Fibroblast of skin of scalp (primary cell): ENCODE measurements around the gene CSNK1A1.
"Not testable (repeated sequence)": the region's sequence is repeated elsewhere in the genome, so short reads cannot be mapped to it uniquely, and the experiment has no call there.

Experiments used
- DNase-seq: peaks from one replicate; pipeline ENCODE4 v3.0.0-alpha.2; 2013

Gene CSNK1A1

DNA sequence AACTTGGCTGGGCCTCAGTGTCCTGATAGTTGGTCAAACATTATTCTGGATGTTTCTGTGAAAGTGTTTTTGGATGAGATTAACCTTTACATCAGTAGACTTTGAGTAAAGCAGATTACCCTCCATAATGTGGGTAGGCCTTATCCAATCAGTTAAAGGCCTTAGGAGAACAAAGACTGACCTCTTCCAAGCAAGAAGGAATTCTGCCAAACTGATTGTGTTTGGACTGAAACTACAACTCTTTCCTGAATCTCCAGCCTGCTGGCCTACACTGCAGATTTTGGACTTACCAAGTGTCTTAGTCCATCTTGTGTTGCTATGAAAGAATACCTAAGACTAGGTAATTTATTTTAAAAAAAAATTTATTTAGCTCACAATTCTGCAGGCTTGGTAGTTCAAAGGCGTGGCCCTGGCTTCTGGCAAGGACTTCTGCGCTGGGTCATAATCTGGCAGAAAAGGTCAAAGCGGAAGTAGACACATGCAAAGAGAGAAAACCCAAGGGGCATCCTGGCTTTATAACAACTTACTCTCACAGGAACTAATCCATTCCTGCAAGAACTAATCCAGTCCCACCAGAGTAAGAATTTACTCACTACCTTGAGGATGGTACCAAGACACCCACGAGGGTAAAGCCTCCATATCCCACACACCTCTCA is 21.5 kb upstream of the CSNK1A1 start:
- no peak for DNase-seq

DNA sequence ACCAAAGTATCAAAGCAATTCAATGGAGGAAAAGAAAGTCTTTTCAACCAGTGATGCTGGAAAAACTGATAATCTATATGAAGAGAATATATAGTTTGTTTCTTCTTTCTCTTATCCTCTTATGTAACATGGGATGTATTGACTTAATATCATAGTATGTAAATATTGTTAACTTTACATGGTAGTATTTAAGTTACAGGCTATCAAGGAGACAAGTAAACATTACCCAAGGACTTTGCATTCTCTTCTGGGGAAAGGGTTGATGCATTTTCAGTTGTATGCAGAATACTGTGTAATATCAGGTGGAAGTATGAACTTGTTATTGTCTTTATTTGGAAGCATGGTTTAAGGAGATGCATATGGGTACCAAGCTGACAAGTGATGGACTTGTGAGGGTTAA is 20.9 kb upstream of the CSNK1A1 start:
- no peak for DNase-seq

DNA sequence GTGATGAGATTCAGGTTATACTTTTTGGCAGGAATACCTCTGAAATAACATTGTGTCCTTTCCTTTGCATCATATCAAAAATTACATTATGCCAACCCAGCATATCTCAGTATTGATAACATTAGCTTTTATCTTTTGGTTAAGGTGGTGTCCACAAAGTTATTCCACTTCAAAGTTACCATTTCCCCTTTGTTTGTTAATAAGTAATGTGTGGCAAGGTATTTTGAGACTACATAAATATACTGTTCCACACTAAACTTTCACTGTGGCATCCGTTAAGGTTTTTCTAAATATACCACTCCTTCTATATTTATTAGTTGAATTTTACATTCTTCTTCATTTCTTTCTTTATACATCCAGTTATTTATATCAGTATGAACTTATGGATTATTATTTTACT is 16.0 kb upstream of the CSNK1A1 start:
- DNase-seq: no peak

DNA sequence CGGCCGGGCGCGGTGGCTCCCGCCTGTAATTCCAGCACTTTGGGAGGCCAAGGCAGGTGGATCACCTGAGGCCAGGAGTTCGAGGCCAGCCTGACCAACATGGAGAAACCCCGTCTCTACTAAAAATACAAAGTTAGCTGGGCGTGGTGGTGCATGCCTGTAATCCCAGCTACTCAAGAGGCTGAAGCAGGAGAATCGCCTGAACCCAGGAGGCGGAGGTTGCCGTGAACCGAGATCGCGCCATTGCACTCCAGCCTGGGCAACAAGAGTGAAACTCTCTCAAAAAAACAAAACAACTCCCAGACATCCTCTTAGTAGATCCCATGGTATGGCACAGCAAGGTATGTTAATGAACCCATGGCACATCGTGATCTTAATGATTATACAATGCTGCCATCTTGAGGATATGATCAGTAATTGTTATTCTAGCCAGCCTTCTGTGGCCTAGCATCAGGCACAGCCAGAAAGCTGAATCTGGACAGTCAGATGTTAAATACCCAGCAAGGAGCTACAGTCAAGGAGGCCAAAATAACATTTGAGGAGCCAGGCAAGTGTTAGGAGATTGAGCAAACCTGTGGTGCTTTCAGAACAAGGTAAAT is 13.4 kb upstream of the CSNK1A1 start:
- DNase-seq: peak; percentile 87

DNA sequence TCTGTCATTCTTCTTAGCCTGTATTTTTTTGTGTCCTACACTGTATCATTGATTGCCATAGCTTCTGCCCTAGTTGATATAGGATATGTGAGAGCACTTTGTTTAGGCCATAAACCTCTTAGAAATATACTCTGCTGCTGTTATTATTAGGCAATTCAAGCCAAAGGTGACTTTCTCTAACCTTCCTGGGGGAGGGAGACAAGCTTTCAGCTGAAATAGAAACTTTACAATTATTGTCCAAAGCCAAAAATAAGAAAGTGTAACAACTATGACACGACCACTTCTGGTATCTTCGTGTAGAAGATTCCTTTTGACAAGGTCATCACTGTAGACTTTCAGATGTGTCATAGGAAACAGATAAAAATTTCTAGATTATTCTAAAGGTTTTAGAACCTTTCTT is 12.2 kb upstream of the CSNK1A1 start:
- DNase-seq: peak; percentile 63

DNA sequence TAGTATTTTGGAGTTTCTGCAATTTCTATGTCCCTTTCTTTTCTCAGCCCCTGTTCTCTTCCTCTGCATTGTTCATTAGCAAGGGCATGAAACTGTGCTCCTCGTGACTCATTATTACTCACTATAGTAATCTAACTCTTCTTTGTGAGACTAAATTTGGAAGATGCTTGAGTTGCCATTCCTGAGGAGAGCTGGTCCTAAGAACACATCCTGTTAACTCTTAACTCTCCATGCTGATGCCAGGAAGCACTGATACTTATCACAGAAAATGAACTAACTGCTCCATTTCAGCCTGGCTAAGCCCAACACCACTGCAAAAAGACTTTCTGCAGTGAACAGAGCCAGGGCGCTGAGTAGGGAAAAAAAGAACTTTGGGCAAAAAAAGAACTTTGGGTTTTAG is 10.6 kb upstream of the CSNK1A1 start:
- DNase-seq: peak; percentile 96

DNA sequence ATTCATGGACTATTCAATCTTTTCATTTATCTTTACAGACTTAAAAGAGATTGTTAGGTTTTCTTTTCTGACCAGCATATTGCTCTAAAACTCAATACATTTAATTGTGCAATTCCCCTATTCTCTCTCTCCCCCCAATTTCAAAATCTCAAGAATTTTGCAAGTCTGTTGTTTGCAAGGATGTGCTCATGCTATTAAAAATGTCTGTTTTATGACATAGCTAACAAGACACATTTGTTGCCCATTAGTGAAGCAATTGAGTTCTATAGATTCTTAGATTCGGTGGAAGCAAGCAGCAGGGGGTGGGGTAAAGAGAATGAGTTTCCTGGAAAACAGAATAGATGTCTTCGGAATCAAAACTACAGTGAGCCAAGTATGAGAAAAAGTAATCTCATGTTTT is 8.5 kb upstream of the CSNK1A1 start:
- DNase-seq: peak; percentile 70

DNA sequence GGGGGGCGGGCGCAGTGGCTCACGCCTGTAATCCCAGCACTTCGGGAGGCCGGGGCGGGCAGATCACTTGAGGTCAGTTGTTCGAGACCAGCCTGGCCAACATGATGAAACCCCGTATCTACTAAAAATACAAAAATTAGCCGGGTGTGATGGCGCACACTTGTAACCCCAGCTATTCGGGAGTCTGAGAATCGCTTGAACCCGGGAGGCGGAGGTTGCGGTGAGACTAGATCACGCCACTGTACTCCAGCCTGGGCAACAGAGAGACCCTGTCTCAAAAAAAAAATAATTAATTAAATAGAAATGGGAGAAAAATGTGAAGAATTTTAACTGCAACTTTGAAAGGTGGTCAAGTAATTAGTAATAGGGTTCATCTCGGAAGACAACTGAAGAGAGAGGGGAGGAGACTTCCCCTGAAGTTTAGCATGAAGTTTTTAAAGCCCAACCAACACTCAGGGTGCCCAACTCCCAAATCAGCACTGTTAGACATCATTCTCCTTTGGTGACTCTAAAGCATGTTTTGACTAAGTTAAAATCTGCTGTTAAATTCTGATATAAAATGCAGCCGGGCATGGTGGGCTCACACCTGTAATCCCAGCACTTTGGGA is 1.4 kb upstream of the CSNK1A1 start:
- DNase-seq: peak; percentile 48

DNA sequence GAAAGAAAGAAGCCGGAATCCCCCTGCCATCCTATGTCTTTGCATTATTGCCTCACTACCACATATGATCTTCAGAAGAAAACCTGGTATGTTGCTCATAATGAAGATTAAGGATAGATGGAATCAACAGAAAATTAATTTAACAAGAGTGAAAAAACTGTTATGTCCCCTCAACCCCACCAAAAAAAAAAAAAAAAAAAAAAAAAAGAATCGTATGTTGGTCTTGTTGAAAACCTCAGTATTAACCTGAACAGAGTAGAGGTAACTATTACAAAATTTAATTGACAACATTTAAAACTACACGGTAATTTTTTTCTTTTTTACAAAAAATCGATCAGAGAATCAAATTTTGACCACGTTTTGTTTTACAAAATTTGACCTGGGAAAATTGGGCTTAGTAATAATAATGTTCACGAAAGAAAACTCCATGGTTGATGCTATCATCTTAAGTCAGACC is 827 bp upstream of the CSNK1A1 start:
- DNase-seq: no peak

DNA sequence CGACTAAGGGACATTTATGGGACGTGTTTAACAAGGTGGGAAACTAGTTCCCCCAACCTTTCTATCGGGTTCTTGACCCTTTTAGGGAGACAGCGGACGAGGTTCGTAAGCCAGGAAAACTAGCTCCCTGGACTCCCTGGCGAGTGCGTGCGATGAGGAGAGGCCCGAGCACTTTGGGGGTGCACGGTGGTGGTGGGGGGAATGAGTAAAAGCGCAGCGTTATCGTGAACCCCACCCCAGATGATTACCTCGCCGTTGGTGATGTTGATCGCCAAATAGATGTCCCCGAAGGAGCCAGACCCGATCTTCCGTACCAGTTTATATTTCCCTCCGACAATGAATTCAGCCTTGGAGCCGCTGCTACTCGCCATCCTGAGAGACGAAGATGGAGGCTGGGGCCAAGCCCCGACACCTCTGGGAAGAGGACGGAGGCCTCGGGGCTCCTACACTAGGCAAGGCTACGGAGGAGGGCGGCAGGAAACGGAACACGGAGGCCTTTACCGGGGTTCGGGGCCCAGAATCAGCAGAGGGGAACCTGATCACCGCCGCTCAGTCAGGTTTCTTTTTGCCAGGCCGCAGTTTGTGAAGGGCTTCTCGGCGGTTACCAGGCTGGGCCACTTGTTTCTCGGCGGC is 529 bp downstream of the CSNK1A1 start:
- DNase-seq: no peak

DNA sequence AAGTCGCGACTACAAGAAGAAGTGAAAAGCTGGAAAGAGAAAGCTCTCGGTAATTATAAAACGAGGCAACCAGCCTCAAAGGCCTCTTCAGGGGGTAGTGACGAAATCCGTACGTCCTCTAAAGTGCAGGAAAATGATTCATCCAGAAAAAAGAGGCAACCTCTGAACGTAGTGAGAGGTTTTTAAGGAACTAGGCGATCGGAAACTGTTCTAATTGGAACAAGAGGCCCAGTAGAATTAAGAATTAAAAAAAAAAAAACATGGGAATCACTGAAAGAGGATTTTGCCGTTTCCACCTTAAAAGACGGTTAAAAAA is 1.0 kb downstream of the CSNK1A1 start:
- peak; percentile 53 for DNase-seq

DNA sequence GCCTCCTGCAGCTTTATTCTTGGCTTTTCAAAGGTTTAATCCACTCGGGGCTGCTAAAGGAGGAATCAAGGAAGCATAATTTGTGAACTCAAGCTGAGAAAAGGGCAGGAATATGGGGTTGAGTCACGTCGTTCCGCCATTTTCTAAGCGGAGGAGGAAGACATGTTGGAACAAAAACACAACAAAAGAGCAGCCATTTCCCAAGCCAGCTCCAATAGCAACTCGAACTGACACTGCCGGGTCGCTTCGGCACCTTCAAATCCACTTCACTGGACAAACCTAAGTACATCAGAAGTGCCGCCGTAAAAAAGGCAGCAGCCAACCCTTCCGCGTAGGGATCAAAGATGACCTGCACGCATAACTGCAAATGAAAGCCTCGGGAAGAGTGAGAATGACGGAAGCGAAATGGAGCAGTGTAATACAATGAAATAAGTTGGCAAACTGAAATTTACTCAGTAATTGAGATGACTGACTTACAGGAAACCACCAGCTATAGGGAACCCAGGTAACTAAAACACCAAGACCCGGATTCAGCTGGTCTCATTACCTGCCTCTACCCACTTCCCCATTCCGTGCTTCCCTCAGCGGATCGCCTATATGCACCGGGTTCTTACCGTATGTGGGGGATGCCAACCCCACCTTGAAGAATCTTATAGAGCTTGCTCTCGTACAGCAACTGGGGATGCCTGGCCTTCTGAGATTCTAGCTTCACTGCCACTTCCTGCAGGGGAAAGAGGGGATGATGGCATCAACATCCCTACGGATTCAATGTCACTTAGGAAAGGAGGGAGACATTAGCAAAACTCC is 1.6 kb downstream of the CSNK1A1 start:
- peak; percentile 49 for DNase-seq

DNA sequence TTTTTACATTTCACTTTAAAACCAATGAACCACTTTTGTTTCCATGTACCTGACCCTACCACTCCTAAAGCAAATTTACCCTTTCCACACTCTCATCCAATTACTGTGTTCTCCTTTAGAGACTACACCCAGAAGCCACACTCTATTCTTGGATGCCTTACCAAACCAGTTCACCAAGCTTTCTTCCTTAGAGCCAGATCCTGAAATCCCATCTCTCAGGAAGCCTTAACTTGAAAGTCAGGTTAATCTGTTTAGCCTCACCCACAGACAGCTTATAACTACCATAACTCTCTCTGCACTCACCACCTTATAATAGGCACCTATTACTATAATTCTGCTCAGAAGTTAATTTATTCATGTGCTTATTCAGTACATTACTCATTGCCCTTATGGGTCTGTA is 4.3 kb downstream of the CSNK1A1 start:
- no peak for DNase-seq

DNA sequence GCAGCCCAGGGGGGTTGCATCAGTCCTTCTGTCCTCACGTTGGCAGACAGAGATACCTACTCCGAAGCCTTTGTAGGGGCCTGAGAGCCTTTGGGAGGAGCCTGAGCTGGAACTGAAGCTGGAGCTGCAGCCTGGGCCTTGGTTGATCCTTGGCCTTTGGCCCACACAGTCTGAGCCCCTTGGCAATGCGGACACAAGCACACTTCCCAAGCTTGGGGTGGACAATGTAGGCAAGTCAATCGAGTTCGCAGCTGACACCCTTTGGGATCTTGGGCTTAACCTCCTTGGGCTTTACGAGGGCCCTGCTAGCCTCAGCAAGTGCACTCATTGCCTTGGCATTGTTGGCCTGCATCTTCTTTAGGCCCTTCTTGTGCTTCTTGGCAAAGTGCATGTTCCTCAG is 5.9 kb downstream of the CSNK1A1 start:
- DNase-seq: no peak

DNA sequence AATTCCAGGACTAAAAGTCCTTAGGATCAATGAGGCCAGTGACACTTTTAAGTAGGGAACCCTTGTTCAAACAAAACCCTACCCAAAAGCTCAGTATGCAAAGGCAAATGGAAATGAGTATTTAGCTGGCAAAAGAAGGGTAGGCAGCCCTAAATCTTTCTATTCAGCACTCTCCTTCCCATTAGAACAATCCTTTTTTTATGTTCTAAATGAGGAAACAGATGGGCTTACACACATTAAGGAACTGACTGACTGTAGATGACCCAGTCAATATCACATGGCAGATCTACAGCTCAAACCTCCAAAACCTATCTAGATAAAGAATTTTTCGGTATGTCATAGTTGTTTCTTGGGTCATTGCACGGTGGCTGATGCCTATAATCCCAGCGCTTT is 7.2 kb downstream of the CSNK1A1 start:
- no peak for DNase-seq

DNA sequence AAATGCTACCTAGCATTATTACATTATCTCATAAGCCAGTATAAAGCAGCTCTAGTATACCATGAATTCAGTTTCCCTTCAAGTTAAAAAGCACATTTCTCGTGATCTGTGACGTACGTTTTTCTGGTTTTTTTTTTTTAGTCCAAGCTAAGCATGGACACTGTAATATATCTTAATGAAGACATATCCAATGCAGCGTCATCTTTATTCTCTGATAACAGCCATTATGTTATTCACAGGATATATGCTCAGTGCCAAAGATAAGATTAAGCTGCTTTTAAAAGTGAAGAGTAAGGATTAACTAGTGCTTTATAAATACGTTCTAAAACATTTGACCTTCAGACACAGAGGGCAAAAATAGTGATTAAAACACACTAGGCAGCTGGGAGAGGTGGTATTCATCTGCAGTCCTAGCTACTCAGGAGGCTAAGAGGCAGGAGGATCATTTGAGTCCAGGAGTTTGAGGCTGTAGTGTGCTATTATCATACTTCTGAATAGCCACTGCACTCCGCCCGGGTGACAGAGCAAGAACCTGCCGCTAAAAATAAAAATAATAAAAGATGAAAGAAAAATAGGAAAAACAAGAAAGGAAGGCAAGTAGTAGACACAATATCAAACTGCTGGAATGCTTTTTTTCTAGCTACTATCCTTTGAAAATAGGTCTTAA is 7.7 kb downstream of the CSNK1A1 start:
- no peak for DNase-seq

DNA sequence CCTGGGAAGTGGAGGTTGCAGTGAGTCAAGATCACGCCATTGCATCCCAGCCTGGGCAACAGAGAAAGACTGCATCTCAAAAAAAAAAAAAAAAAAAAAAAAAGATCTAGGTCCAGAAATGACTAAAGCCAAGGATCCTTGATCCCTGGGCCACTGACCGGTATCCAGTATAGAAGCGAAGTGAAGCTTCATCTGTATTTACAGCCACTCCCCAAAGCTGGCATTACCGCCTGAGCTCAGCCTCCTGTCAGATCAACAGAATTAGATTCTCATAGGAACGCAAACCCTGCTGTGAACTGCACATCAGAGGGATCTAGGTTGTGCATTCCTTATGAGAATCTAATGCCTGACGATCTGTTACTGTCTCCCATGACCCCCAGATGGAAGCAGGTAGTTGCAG is 9.3 kb downstream of the CSNK1A1 start:
- DNase-seq: no peak

DNA sequence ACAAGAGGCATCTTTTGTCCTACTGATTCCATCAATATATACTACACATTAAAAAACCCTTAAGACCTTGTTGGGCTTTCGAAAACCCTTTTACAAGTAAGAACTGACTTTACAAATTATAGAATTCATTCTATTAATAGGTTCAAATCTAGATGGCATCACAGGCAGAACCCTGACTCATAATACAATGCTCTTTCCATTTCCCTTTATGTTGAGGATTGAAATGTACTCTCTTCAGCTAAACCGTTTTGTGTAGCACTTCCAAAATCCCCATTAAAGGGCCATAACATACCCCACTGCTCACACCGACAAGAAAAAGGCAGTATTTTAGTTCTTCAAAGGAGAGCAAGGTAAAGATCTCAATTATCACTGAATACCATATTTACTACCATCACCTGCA is 11.2 kb downstream of the CSNK1A1 start:
- DNase-seq: no peak

DNA sequence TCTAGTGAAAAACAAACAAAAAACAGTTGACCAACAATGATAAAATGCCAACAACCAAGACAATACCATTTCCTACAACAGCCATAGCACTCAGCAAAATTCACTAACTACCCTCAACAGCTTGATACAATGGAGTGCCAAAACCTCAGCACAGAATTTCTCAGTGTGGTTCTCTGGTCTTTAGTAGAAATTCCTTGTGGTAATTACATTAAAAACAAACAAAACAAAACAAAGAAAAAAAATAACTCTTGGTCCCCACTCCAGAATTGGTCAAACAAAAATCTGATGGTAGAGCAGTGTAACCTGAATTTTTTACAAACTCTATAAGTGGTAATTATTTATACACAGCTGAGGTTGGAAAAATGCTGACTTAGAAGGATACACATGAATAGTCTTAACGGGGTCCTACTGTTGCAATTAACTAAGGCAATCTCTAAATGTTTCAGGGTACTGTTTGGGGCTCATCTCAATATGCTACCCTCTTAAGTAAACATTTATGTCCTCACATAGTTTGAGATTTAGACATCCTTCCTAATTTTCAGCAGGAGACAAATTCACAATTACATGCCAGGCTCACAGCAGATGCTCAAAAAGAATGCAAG is 13.8 kb downstream of the CSNK1A1 start:
- no peak for DNase-seq

DNA sequence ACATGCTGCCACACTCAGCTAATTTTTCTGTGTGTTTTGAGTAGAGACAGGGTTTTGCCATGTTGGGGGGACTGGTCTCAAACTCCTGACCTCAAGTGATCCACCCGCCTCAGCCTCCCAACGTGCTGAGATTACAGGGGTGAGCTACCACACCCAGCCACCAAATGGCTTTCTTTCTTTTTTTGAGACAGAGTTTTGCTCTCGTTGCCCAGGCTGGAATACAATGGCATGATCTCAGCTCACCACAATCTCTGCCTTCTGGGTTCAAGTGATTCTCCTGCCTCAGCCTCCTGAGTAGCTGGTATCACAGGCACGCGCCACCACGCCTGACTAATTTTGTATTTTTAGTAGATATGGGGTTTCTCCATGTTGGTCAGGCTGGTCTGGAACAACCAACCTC is 15.5 kb downstream of the CSNK1A1 start:
- DNase-seq: not testable (repeated sequence)

DNA sequence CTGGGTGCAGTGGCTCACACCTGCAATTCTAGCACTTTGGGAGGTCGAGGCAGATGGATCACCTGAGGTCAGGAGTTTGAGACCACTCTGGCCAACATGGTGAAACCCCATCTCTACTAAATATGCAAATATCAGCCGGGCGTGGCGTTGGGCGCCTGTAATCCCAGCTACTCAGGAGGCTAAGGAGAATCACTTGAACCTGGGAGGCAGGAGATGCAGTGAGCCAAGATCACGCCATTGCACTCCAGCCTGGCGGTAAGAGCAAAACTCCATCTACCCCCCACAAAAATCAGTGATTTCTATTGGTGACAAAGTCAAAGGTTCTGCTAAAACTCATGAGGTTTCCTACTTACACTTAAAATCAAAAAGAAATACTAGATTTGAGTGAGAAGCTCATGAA is 18.8 kb downstream of the CSNK1A1 start:
- DNase-seq: no peak

DNA sequence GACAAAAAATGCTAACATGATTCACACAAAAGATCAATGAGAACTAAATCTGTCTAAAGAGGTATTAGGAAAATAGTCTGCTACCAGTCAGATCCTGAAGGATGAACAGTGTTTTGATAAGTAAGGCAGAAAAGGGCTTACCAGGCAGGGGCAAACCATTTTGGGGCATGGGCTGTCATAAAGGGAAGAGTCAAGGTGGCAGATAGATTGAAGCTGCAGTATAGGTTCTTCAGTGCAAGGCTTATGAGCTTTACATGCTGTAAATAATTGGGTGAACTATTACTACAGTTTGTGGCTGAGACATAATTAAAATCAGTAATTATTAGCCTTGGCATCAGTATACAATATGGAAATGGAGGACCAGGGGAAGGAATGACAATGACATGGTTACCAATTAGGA is 21.8 kb downstream of the CSNK1A1 start:
- DNase-seq: no peak
